Measurements from ENCODE around the gene RAB36.

The RAB36 gene

GRCh38 chr22:23144932-23145877, at the start of gene RAB36:
Gene RAB36, plus strand, starts transcription at chr22:23145477. Its CDS starts 1,140 bp downstream, at chr22:23146617.
- peak; percentile 100 for DNase-seq

GRCh38 chr22:23095733-23096342, 49.4 kb upstream of the RAB36 start:
- no peak for DNase-seq

GRCh38 chr22:23097412-23098229, 47.7 kb upstream of the RAB36 start:
- no peak for DNase-seq

GRCh38 chr22:23098230-23098705, 47.0 kb upstream of the RAB36 start:
- no peak for DNase-seq

GRCh38 chr22:23098718-23099530, 46.4 kb upstream of the RAB36 start:
- DNase-seq = no peak

- DNase-seq = no peak
Observed at GRCh38 chr22:23099531-23099804, 45.8 kb upstream of the RAB36 start.

- DNase-seq = peak; percentile 40
Observed at GRCh38 chr22:23100124-23100801, 45.0 kb upstream of the RAB36 start.

- no peak for DNase-seq
Observed at GRCh38 chr22:23101524-23101923, 43.8 kb upstream of the RAB36 start.

GRCh38 chr22:23102002-23102655, 43.1 kb upstream of the RAB36 start:
- no peak for DNase-seq

- DNase-seq = no peak
Observed at GRCh38 chr22:23102776-23103175, 42.5 kb upstream of the RAB36 start.

GRCh38 chr22:23103199-23103954, 41.9 kb upstream of the RAB36 start:
- DNase-seq = no peak

- no peak for DNase-seq
Observed at GRCh38 chr22:23104187-23104971, 40.9 kb upstream of the RAB36 start.

GRCh38 chr22:23105304-23105703, 40.0 kb upstream of the RAB36 start:
- no peak for DNase-seq

- DNase-seq = no peak
Observed at GRCh38 chr22:23105919-23106318, 39.4 kb upstream of the RAB36 start.

- no peak for DNase-seq
Observed at GRCh38 chr22:23106344-23106743, 38.9 kb upstream of the RAB36 start.

- no peak for DNase-seq
Observed at GRCh38 chr22:23106906-23107367, 38.3 kb upstream of the RAB36 start.

GRCh38 chr22:23107487-23108248, 37.6 kb upstream of the RAB36 start:
- no peak for DNase-seq

GRCh38 chr22:23108249-23109078, 36.8 kb upstream of the RAB36 start:
- no peak for DNase-seq

All from COR-L47 (cell line).